H1 (cell line): ENCODE results near the gene NINJ2. TPM values are rescaled to one million over a fixed set of nuclear protein-coding genes. Genes with fewer than 3 reads are reported as not detected.

Source experiments
- CTCF ChIA-PET: fragments of 300-600 bp; sonication (Branson Sonifier 250); formaldehyde crosslinking; loops from one replicate; lab custom pipeline; 2021; ENCODE audit not compliant: partially characterized antibody; lab: Charles Lee
- POLR2A ChIA-PET: fragments of 300-600 bp; sonication (Branson Sonifier 250); formaldehyde crosslinking; loops from one replicate; lab custom pipeline; 2021; ENCODE audit warnings: inconsistent platforms; ENCODE audit not compliant: partially characterized antibody; lab: Charles Lee
- DNase-seq, 2 experiments: peaks; one replicate each; pipeline versions ENCODE4 v3.0.0 to v3.0.0-alpha.2; 2010 to 2022; ENCODE audit warnings: low spot score in 2 of 2, low read depth in 1 of 2, mixed read lengths in 1 of 2
- FAIRE-seq: peaks from 2 replicates; lab custom pipeline; 2011; peaks lifted over from hg19 to GRCh38; lab: Jason Lieb, UNC
- H2AFZ ChIP-seq: 2 replicates; pipeline ENCODE4 v1.8.1; 2012; ENCODE audit warnings: low read length, inconsistent platforms
- H2AK5ac ChIP-seq: 2 replicates; pipeline ENCODE4 v1.6.1; 2013; ENCODE audit warnings: low read depth, low read length
- H2BK120ac ChIP-seq: replicated peaks from 2 replicates; pipeline ENCODE3; 2013; ENCODE audit warnings: low read depth, low read length, inconsistent platforms
- H2BK12ac ChIP-seq: 2 replicates; pipeline ENCODE4 v1.6.1; 2013; ENCODE audit warnings: low read depth, low read length
- H2BK15ac ChIP-seq: 2 replicates; pipeline ENCODE4 v1.6.1; 2013; ENCODE audit warnings: low read length
- H2BK20ac ChIP-seq: 2 replicates; pipeline ENCODE4 v1.6.1; 2013; ENCODE audit warnings: low read length
- H2BK5ac ChIP-seq: 2 replicates; pipeline ENCODE4 v1.6.1; 2013; ENCODE audit warnings: low read depth, low read length
- H3K14ac ChIP-seq: 2 replicates; pipeline ENCODE4 v1.6.1; 2013; ENCODE audit warnings: inconsistent platforms; ENCODE audit not compliant: insufficient read length
- H3K18ac ChIP-seq: 2 replicates; pipeline ENCODE4 v1.6.1; 2013; ENCODE audit warnings: low read length; ENCODE audit errors: extremely low read depth
- H3K23ac ChIP-seq: 2 replicates; pipeline ENCODE4 v1.6.1; 2013; ENCODE audit warnings: inconsistent platforms; ENCODE audit not compliant: insufficient read length
- H3K23me2 ChIP-seq: 2 replicates; pipeline ENCODE4 v1.6.1; 2013; ENCODE audit warnings: low read depth, low read length
- H3K27ac ChIP-seq: 2 replicates; pipeline ENCODE4 v1.6.1; 2011; ENCODE audit warnings: low read depth, low read length, inconsistent platforms
- H3K27me3 ChIP-seq, 4 experiments: replicated peaks in 1 of 4; 1 replicate in 1 of 4; 2 replicates in 3 of 4; pipeline versions ENCODE4 v1.6.1 to v1.8.1; 2011 to 2013; ENCODE audit warnings: low read length in 3 of 4, mild to moderate bottlenecking in 3 of 4, inconsistent platforms in 2 of 4, mixed read lengths in 2 of 4, moderate library complexity in 1 of 4; ENCODE audit not compliant: control insufficient read depth in 3 of 4, insufficient read depth in 3 of 4; ENCODE audit errors: extremely low read depth in 1 of 4
- H3K36me3 ChIP-seq, 4 experiments: 2 replicates each; pipeline versions ENCODE4 v1.6.1 to v1.8.1; 2011 to 2013; ENCODE audit warnings: mild to moderate bottlenecking in 4 of 4, low read length in 3 of 4, moderate library complexity in 2 of 4, control low read depth in 1 of 4, inconsistent platforms in 1 of 4; ENCODE audit not compliant: insufficient read depth in 4 of 4, control insufficient read depth in 2 of 4
- H3K4ac ChIP-seq: replicated peaks from 2 replicates; pipeline ENCODE3; 2013; ENCODE audit warnings: low read length, low read depth, mixed read lengths, inconsistent platforms; ENCODE audit not compliant: insufficient read length
- H3K4me1 ChIP-seq, 4 experiments: replicated peaks in 1 of 4; 1 replicate in 1 of 4; 2 replicates in 3 of 4; pipeline versions ENCODE4 v1.6.1 to v1.8.1; 2011 to 2013; ENCODE audit warnings: low read length in 3 of 4, inconsistent platforms in 2 of 4, mixed read lengths in 1 of 4; ENCODE audit not compliant: insufficient read depth in 4 of 4, control insufficient read depth in 3 of 4
- H3K4me2 ChIP-seq, 2 experiments: 2 replicates each; pipeline versions ENCODE4 v1.6.1 to v1.8.1; 2011 to 2013; ENCODE audit warnings: low read depth in 2 of 2, low read length in 2 of 2, control low read depth in 1 of 2, inconsistent platforms in 1 of 2, mild to moderate bottlenecking in 1 of 2; ENCODE audit not compliant: insufficient read depth in 1 of 2
- H3K4me3 ChIP-seq, 4 experiments: fragments of 200-600, 300-600 bp in 1 of 4; sonication (generic), shearing (Covaris generic), sonication (Bioruptor Twin) in 1 of 4; 2 replicates each; pipeline versions ENCODE4 v1.5.1 to v1.8.1; 2011 to 2016; ENCODE audit warnings: low read length in 4 of 4, low read depth in 3 of 4, control low read depth in 2 of 4, inconsistent platforms in 2 of 4, mild to moderate bottlenecking in 2 of 4, mixed read lengths in 1 of 4, moderate library complexity in 1 of 4; ENCODE audit not compliant: insufficient read depth in 2 of 4; ENCODE audit errors: extremely low read depth in 1 of 4
- H3K56ac ChIP-seq: replicated peaks from 2 replicates; pipeline ENCODE3; 2013; ENCODE audit warnings: low read depth, mild to moderate bottlenecking, mixed read lengths, low read length, inconsistent platforms; ENCODE audit not compliant: insufficient read length
- H3K79me1 ChIP-seq: 2 replicates; pipeline ENCODE4 v1.6.1; 2013; ENCODE audit warnings: low read depth, low read length, control low read depth
- H3K79me2 ChIP-seq, 2 experiments: 2 replicates each; pipeline versions ENCODE4 v1.6.1 to v1.8.1; 2012 to 2013; ENCODE audit warnings: low read length in 2 of 2, mild to moderate bottlenecking in 2 of 2, inconsistent platforms in 1 of 2; ENCODE audit not compliant: insufficient read depth in 2 of 2, control insufficient read depth in 1 of 2
- H3K9ac ChIP-seq, 4 experiments: replicated peaks in 1 of 4; 1 replicate in 1 of 4; 2 replicates in 3 of 4; pipeline versions ENCODE4 v1.6.1 to v1.8.1; 2011 to 2013; ENCODE audit warnings: low read depth in 3 of 4, low read length in 3 of 4, control low read depth in 2 of 4, mild to moderate bottlenecking in 2 of 4, moderate library complexity in 2 of 4, inconsistent platforms in 1 of 4; ENCODE audit errors: extremely low read depth in 1 of 4
- H3K9me3 ChIP-seq, 2 experiments: 2 replicates each; pipeline versions ENCODE4 v1.6.1 to v1.8.1; 2012 to 2013; ENCODE audit warnings: mild to moderate bottlenecking in 2 of 2, moderate library complexity in 2 of 2, control low read depth in 1 of 2, inconsistent platforms in 1 of 2, low read depth in 1 of 2, low read length in 1 of 2, mixed read lengths in 1 of 2; ENCODE audit not compliant: insufficient read depth in 2 of 2
- H4K20me1 ChIP-seq, 2 experiments: replicated peaks in 1 of 2; 2 replicates each; pipeline versions ENCODE3 to v1.8.1; 2011 to 2013; ENCODE audit warnings: inconsistent platforms in 2 of 2, low read length in 2 of 2, mild to moderate bottlenecking in 1 of 2; ENCODE audit not compliant: insufficient read depth in 2 of 2, control insufficient read depth in 1 of 2
- H4K5ac ChIP-seq: 2 replicates; pipeline ENCODE4 v1.6.1; 2013; ENCODE audit warnings: low read length, low read depth, mixed read lengths, inconsistent platforms; ENCODE audit not compliant: insufficient read length
- H4K8ac ChIP-seq: 2 replicates; pipeline ENCODE4 v1.8.0; 2013; ENCODE audit warnings: mild to moderate bottlenecking, moderate library complexity, low read length, inconsistent platforms; ENCODE audit not compliant: insufficient read depth; ENCODE audit errors: extremely low read depth
- H4K91ac ChIP-seq: replicated peaks from 2 replicates; pipeline ENCODE3; 2013; ENCODE audit warnings: low read length, mixed read lengths, inconsistent platforms; ENCODE audit not compliant: insufficient read length
- BCL11A ChIP-seq, 2 experiments: IDR thresholded peaks; one replicate each; pipeline ENCODE4 v1.6.1; 2011; ENCODE audit warnings: low read depth in 2 of 2, low read length in 2 of 2, mild to moderate bottlenecking in 2 of 2
- CREB1 ChIP-seq: IDR thresholded peaks from 2 replicates; pipeline ENCODE4 v1.6.1; 2012; ENCODE audit warnings: inconsistent platforms
- EZH2 ChIP-seq: fragments of 200-600 bp; sonication (generic); IDR thresholded peaks from 2 replicates; pipeline ENCODE4 v1.7.1; 2012; ENCODE audit warnings: low read depth, mild to moderate bottlenecking, moderate library complexity, low read length, inconsistent platforms; ENCODE audit not compliant: severe bottlenecking
- POU5F1 ChIP-seq: IDR thresholded peaks from 2 replicates; pipeline ENCODE4 v1.6.1; 2011; ENCODE audit warnings: low read depth, mild to moderate bottlenecking, low read length, moderate library complexity
- SIN3A ChIP-seq, 2 experiments: IDR thresholded peaks in 1 of 2; conservative IDR thresholded peaks in 1 of 2; 2 replicates each; pipeline ENCODE4 v1.6.1; 2011 to 2012; ENCODE audit warnings: low read length in 2 of 2, improper control_type of control experiment in 1 of 2, low read depth in 1 of 2, mild to moderate bottlenecking in 1 of 2
- SUZ12 ChIP-seq: fragments of 200-600 bp; sonication (generic); IDR thresholded peaks from 2 replicates; pipeline ENCODE4 v1.6.1; 2012; ENCODE audit warnings: mild to moderate bottlenecking, inconsistent platforms, low read length, moderate library complexity, mixed read lengths
- TAF7 ChIP-seq: optimal IDR thresholded peaks from 2 replicates; pipeline ENCODE3; 2011; ENCODE audit warnings: low read depth, mild to moderate bottlenecking, inconsistent platforms, low read length, moderate library complexity, borderline replicate concordance
- WGBS, 2 experiments: shearing (Covaris generic) in 1 of 2; methylation state at CpG; one replicate each; pipeline versions ENCODE4 v1.1.6 to v1.1.7; 2013 to 2015; ENCODE audit warnings: low lambda C conversion rate in 2 of 2, mixed read lengths in 2 of 2, inconsistent platforms in 1 of 2, low coverage in 1 of 2, missing lambda C conversion rate in 1 of 2; ENCODE audit not compliant: insufficient replicate concordance in 2 of 2, insufficient coverage in 1 of 2, insufficient read length in 1 of 2; ENCODE audit errors: extremely low coverage in 1 of 2, missing lambda C conversion rate in 1 of 2; 5-methylcytosine and 5-hydroxymethylcytosine counted together
- polyA plus RNA-seq, 7 experiments: library from polyadenylated mRNA; depleted of rRNA in 3 of 7; stranded (reverse) in 5 of 7; unstranded in 2 of 7; fragments of >200 nt in 5 of 7; fragments of 200-250 nt in 2 of 7; gene quantifications; 1 replicate in 5 of 7; 2 replicates in 1 of 7; 4 replicates in 1 of 7; pipeline versions ENCODE4 v1.2.1 to v1.2.3, GENCODE V29; 2011 to 2013; ENCODE audit warnings: missing spikeins in 2 of 7, mixed read lengths in 2 of 7
- total RNA-seq: library from RNA; stranded (reverse); fragmentation: NEBNext Ultra II Directional; extraction: Animal tissue kit (Norgen Biotek cat#: 25700); gene quantifications from 2 replicates; pipeline ENCODE4 v1.2.1, GENCODE V29; 2021
- TF ChIP-seq, protein P1 (sequence below): IDR thresholded peaks from 2 replicates; pipeline ENCODE4 v1.6.1; 2012; ENCODE audit warnings: inconsistent platforms
- TF ChIP-seq, protein P2 (sequence below): IDR thresholded peaks from 2 replicates; pipeline ENCODE4 v1.6.1; 2011; ENCODE audit warnings: low read depth, mild to moderate bottlenecking, low read length; ENCODE audit not compliant: insufficient read depth
- TF ChIP-seq, protein P3 (sequence below): IDR thresholded peaks from 2 replicates; pipeline ENCODE4 v1.6.1; 2012; ENCODE audit warnings: low read length, inconsistent platforms

Gene NINJ2
- total and polyA plus RNA-seq, 2 of the 8 experiments (the other 6 are each of a cell fraction or from before 2014, with no cell fraction given) = 1.4 TPM; not detected in 1

DNA sequence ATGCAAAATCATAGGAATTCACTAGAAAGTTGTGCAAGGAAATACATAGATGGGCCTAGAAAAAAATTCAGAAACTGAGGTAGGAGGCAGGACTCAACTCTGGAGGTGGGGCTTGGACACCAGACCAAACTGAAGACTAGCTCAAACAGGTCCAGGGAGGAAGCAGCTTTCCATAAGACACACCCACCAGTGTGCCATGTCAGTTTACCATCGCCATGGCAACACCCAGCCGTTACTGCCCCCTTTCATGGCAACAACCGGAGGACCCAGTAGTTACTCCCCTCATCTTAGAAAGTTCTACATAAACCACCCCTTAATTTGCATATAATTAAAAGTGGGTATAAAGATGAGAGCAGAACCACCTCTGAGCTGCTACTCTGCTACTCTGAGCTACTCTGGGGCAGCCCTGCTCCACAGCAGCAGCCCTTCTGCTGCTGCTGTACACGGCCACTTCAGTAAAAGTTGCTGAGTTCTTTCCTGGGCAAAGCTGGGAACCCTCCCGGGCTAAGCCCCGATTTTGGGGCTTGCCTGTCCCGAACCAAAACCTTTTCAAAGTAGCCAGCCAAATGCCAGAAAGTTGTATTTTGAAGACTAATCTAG, 30.8 kb upstream of the NINJ2 start:
- no peaks in the 10 kb centered on the region; a peak in 1 of 7 replicates for H3K27me3 ChIP-seq
- no peaks in the 10 kb centered on the region for H3K79me1 ChIP-seq
- no peak overlapping the region for H2BK5ac ChIP-seq
- no peak overlapping the region for H2BK15ac ChIP-seq
- no peak overlapping the region for H2AFZ ChIP-seq
- no peak overlapping the region for H2BK12ac ChIP-seq
- H3K4me2 ChIP-seq = no peak overlapping the region
- no peak overlapping the region for H3K23ac ChIP-seq
- H3K79me2 ChIP-seq = no peaks in the 10 kb centered on the region
- H2BK120ac ChIP-seq = no peak overlapping the region
- no peak overlapping the region for H3K4ac ChIP-seq
- H3K27ac ChIP-seq = no peak overlapping the region
- H3K9ac ChIP-seq = no peak overlapping the region
- 97% methylated on average over 7 of the region's 7 CpGs; no CpG with 5 or more reads in 1 of the 2 experiments for WGBS, 2 experiments
- peaks cover 6 to 7% of the 10 kb centered on the region in 2 experiments; a peak in 3 of 4 replicates for H3K9me3 ChIP-seq
- POLR2A ChIA-PET = no interaction called here
- CTCF ChIA-PET = interaction anchor here (1.2 to 1.3 kb wide), 2 partner anchors 9 to 26 kb away, joined by 3 to 8 read pairs; no protein-coding TSS in a partner anchor
- no peak overlapping the region for H4K91ac ChIP-seq
- no peak overlapping the region for H3K4me3 ChIP-seq
- H4K8ac ChIP-seq = no peak overlapping the region
- H2AK5ac ChIP-seq = no peak overlapping the region
- no peaks in the 10 kb centered on the region for H3K36me3 ChIP-seq
- H4K5ac ChIP-seq = no peak overlapping the region
- no peak overlapping the region for H3K18ac ChIP-seq
- DNase-seq (no peak), FAIRE-seq (no peak)
- H3K14ac ChIP-seq = no peak overlapping the region
- peaks cover 0 to 2% (median 1%) of the 10 kb centered on the region in 4 experiments; a peak in 3 of 7 replicates for H3K4me1 ChIP-seq
- H2BK20ac ChIP-seq = no peak overlapping the region
- no peak overlapping the region for H3K56ac ChIP-seq
- peaks cover 2% of the 10 kb centered on the region; the same call in 1 of the 2 replicates for H3K23me2 ChIP-seq
- no peaks in the 10 kb centered on the region for H4K20me1 ChIP-seq
- TF ChIP-seq BCL11A (IDR thresholded peaks at IDR 0.05; ENCODE audit: low read depth in 2 of 2, low read length in 2 of 2) = no peak
- no peak for TF ChIP-seq TAF7
- TF ChIP-seq, protein P1, sequence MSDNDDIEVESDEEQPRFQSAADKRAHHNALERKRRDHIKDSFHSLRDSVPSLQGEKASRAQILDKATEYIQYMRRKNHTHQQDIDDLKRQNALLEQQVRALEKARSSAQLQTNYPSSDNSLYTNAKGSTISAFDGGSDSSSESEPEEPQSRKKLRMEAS = no peak
- TF ChIP-seq, protein P2, sequence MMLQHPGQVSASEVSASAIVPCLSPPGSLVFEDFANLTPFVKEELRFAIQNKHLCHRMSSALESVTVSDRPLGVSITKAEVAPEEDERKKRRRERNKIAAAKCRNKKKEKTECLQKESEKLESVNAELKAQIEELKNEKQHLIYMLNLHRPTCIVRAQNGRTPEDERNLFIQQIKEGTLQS = no peak
- TF ChIP-seq EZH2 = no peak
- TF ChIP-seq CREB1 = no peak
- TF ChIP-seq SIN3A (conservative IDR thresholded peaks at IDR 0.05 in 1 of 2, IDR thresholded peaks at IDR 0.05 in 1 of 2; ENCODE audit: low read depth in 1 of 2, low read length in 2 of 2) = no peak
- TF ChIP-seq, protein P3, sequence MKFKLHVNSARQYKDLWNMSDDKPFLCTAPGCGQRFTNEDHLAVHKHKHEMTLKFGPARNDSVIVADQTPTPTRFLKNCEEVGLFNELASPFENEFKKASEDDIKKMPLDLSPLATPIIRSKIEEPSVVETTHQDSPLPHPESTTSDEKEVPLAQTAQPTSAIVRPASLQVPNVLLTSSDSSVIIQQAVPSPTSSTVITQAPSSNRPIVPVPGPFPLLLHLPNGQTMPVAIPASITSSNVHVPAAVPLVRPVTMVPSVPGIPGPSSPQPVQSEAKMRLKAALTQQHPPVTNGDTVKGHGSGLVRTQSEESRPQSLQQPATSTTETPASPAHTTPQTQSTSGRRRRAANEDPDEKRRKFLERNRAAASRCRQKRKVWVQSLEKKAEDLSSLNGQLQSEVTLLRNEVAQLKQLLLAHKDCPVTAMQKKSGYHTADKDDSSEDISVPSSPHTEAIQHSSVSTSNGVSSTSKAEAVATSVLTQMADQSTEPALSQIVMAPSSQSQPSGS = no peak
- no peak for TF ChIP-seq SUZ12
- TF ChIP-seq POU5F1 = no peak
